ENCODE measurements around the gene GPA33. TPM values are rescaled to one million over a fixed set of nuclear protein-coding genes. Genes with fewer than 3 reads are reported as not detected.

The GPA33 gene
- total RNA-seq, 1 experiment from 2014 or later = not detected

DNA sequence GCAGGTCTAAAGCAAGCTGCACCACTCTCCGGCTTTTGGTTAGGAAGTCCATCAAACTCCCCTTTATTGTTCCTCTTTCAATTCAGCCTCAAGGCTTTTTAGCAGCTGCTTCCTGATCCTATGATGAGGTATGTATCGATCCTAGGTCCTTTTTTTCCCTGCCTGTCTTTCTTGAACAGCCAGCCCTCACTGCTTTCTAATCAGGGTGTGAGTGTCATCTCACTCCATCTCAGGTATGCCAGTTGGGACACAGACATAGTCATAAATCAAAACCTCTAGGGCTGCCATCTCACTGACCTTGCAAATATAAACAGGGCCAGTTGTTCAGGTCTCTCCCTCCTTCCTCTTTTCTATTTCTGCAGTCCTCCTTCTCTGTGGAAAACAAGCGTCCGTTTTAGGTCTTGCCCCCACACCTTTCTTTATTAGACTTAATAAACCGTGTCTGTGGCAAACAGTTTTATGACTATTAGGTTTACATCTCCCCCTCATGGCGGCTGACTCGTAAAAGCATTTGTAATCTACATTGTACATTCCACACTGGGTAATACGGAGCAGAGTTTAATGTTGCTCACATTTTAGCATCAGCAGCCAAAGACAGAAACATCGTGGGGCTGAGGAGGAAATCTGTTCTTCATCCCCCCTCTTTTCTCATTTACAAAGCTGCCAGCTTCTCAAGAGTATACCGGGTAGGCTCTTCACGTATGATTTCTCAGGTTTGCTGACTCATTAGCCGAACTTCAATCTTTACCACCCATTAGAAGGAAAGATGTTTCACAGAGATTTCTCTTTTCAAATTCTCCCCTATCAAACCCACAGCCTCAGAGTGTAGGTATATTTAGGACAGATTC is 15.3 kb upstream of the GPA33 start:
- no peak overlapping the region for H2AFZ ChIP-seq (ENCODE audit: low read length)
- no peaks in the 10 kb centered on the region for H3K23me2 ChIP-seq (ENCODE audit: insufficient read length, low read depth, low read length, poor library complexity, severe bottlenecking)

More for the DNA sequence above, 15.3 kb upstream of the GPA33 start:
- Mint-ChIP-seq H3K9me3 (no peaks in the 10 kb centered on the region; a peak in 2 of 5 replicates), H3K4me1 (peaks cover 45 to 62% of the 10 kb centered on the region in 2 experiments), H3K4me3 (no peak overlapping the region), H3K27ac (peak overlapping the region in 1 of 3 experiments; percentile 41; a peak in 1 of 7 replicates), H3K27me3 (ENCODE audit: low read depth) (0 out of 2 replicates have a peak, but pooled peaks cover 2% of the 10 kb centered on the region), H3K36me3 (ENCODE audit: insufficient read depth in 1 of 3, low read depth in 3 of 3) (peaks cover 0 to 3% (median 0%) of the 10 kb centered on the region in 3 experiments; a peak in 1 of 7 replicates)
- Histone ChIP-seq H3K9me3 (ENCODE audit: control insufficient read depth, low read depth, low read length) (no peaks in the 10 kb centered on the region), H3K79me1 (ENCODE audit: insufficient read depth, low read depth, low read length, poor library complexity, severe bottlenecking) (no peaks in the 10 kb centered on the region), H3K14ac (ENCODE audit: insufficient read depth, low read length) (no peak overlapping the region), H3K4ac (ENCODE audit: low read depth, low read length) (no peak overlapping the region), H2BK15ac (ENCODE audit: low read depth, low read length) (no peak overlapping the region), H3K18ac (ENCODE audit: insufficient read length, low read depth, low read length) (no peak overlapping the region), H4K20me1 (ENCODE audit: control insufficient read depth, insufficient read depth, insufficient read length) (no peaks in the 10 kb centered on the region), H4K91ac (ENCODE audit: insufficient read length, low read depth, low read length) (no peak overlapping the region), H3K27me3 (ENCODE audit: insufficient read depth, low read length) (no peaks in the 10 kb centered on the region), H4K5ac (ENCODE audit: insufficient read length, low read depth, low read length) (no peak overlapping the region), H2BK120ac (ENCODE audit: low read depth, low read length, poor library complexity, severe bottlenecking) (no peak overlapping the region), H3K27ac (ENCODE audit: insufficient read length, low read depth, low read length) (no peak overlapping the region), H3K56ac (ENCODE audit: insufficient read length, low read depth, low read length) (no peak overlapping the region), H2AK5ac (ENCODE audit: insufficient read length, low read length) (no peak overlapping the region), H2BK5ac (ENCODE audit: insufficient read length, low read length) (no peak overlapping the region), H3K9ac (ENCODE audit: extremely low read depth, insufficient read length, low read length) (no peak overlapping the region), H4K8ac (replicated peaks; ENCODE audit: insufficient read length, low read depth, low read length) (no peak overlapping the region), H2BK12ac (ENCODE audit: insufficient read length, low read depth, low read length) (no peak overlapping the region), H3K79me2 (ENCODE audit: insufficient read depth, low read length) (no peaks in the 10 kb centered on the region), H3K4me1 (ENCODE audit: insufficient read depth, low read length) (peaks cover 15% of the 10 kb centered on the region; the same call in 1 of the 2 replicates), H3T11ph (ENCODE audit: low read length) (no peak overlapping the region), H3K23ac (ENCODE audit: insufficient read length, low read depth, low read length) (no peak overlapping the region), H2BK20ac (ENCODE audit: low read depth, low read length, poor library complexity, severe bottlenecking) (no peak overlapping the region), H3K4me2 (ENCODE audit: insufficient read depth, insufficient read length, low read length) (no peak overlapping the region)
- WGBS (ENCODE audit: extremely low coverage, insufficient read length, low lambda C conversion rate) = no CpG with 5 or more reads among the region's 12 CpGs
- DNase-seq = no peak
- TF ChIP-seq CTCF (conservative IDR thresholded peaks at IDR 0.05) = no peak
